A673 (cell line): ENCODE results near the gene ZNF620.

Experiments
- EZH2 ChIP-seq: fragments of 200-600 bp; sonication (generic); IDR thresholded peaks from 2 replicates; pipeline ENCODE4 v1.6.1; 2017; ENCODE audit warnings: borderline replicate concordance, low read depth, mild to moderate bottlenecking, mixed read lengths, antibody characterized with exemption, low read length; ENCODE audit not compliant: poor library complexity, severe bottlenecking
- TF ChIP-seq, protein P1 (sequence below): fragments of 300-800, 200-600 bp; sonication (generic); conservative IDR thresholded peaks from 2 replicates; pipeline ENCODE4 v1.5.1; 2017; ENCODE audit warnings: low read depth, mild to moderate bottlenecking, antibody characterized with exemption, low read length, moderate library complexity, mixed read lengths

DNA sequence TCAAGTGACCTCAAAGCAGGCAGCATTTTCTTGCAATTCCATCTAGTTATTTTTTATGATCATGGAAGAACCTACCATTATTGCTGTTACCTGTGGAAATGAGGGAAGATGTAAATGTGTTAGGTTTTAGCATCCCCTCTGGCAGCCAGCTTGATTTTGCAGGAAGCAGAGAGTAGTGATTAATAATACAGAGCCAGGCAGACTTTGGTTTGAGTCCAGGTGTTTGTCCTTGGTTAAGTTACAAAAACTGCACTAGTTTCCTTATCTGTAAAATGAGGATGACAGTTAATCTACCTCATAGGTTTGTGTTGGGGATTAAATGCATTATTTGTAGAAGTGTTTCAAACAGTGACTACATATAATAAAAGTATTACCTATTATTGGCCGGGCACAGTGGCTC lies 12.2 kb downstream of the ZNF620 start:
- TF ChIP-seq EZH2 = no peak
- TF ChIP-seq, protein P1, sequence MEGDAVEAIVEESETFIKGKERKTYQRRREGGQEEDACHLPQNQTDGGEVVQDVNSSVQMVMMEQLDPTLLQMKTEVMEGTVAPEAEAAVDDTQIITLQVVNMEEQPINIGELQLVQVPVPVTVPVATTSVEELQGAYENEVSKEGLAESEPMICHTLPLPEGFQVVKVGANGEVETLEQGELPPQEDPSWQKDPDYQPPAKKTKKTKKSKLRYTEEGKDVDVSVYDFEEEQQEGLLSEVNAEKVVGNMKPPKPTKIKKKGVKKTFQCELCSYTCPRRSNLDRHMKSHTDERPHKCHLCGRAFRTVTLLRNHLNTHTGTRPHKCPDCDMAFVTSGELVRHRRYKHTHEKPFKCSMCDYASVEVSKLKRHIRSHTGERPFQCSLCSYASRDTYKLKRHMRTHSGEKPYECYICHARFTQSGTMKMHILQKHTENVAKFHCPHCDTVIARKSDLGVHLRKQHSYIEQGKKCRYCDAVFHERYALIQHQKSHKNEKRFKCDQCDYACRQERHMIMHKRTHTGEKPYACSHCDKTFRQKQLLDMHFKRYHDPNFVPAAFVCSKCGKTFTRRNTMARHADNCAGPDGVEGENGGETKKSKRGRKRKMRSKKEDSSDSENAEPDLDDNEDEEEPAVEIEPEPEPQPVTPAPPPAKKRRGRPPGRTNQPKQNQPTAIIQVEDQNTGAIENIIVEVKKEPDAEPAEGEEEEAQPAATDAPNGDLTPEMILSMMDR = no peak
